Body of pancreas (tissue), 4 donors: ENCODE data around the gene HOOK2. TPM values are rescaled to one million over a fixed set of nuclear protein-coding genes. Genes with fewer than 3 reads are reported as not detected.
A peak's percentile ranks its signal among the peaks of the same experiment; 100 is the strongest.

Experiments
- ATAC-seq: fragments of 150-250 bp; one replicate; pipeline ENCODE4 v1.9.1; 2016
- DNase-seq, 4 donors: peaks; one replicate each; pipeline ENCODE4 v3.0.0-alpha.2; 2019
- H3K27ac ChIP-seq, 4 donors: fragments of 200-600 bp; sonication (generic); 1 replicate in 3 of 4; 2 replicates in 1 of 4; pipeline versions ENCODE4 v1.5.1 to v1.6.1; 2016 to 2019; ENCODE audit warnings: mild to moderate bottlenecking in 1 of 4, mixed read lengths in 1 of 4, moderate library complexity in 1 of 4
- H3K27me3 ChIP-seq, 2 donors: fragments of 200-600 bp; sonication (generic); one replicate each; pipeline ENCODE4 v1.6.0; 2016; ENCODE audit warnings: mild to moderate bottlenecking in 1 of 2
- H3K36me3 ChIP-seq, 2 donors: fragments of 200-600 bp; sonication (generic); replicated peaks in 1 of 2; 2 replicates each; pipeline ENCODE4 v1.5.1; 2016; ENCODE audit warnings: low read depth in 2 of 2; ENCODE audit not compliant: insufficient read depth in 1 of 2
- H3K4me1 ChIP-seq: fragments of 200-600 bp; sonication (generic); one replicate; pipeline ENCODE4 v1.6.0; 2016
- H3K4me3 ChIP-seq, 2 donors: fragments of 200-600 bp; sonication (generic); 1 replicate in 1 of 2; 2 replicates in 1 of 2; pipeline ENCODE4 v1.5.1; 2016 to 2019
- H3K9me3 ChIP-seq, 3 donors: fragments of 200-600 bp; sonication (generic); 1 replicate in 2 of 3; 2 replicates in 1 of 3; pipeline ENCODE4 v1.5.1; 2016
- POLR2A ChIP-seq, 3 donors: fragments of 450-650 bp; IDR thresholded peaks; one replicate each; pipeline ENCODE4 v1.6.1; 2016; ENCODE audit warnings: antibody characterized with exemption in 3 of 3, mild to moderate bottlenecking in 2 of 3
- WGBS, 2 donors: methylation state at CpG; one replicate each; pipeline ENCODE4 v1.1.5; 2017; 5-methylcytosine and 5-hydroxymethylcytosine counted together
- intact Hi-C: fragments of 100-400 bp; cut with DNase I; formaldehyde crosslinking; loops from one replicate; pipeline ENCODE4 v1.15.1; 2023
- total RNA-seq, 2 donors: library from RNA; depleted of rRNA; stranded (reverse); fragments of >200 nt; gene quantifications; one replicate each; pipeline ENCODE4 v1.1.0, GENCODE V29; 2016
- TF ChIP-seq, protein P1 (sequence below), 7 experiments: fragments of 450-650 bp in 4 of 7; fragments of 200-600 bp in 3 of 7; sonication (generic) in 3 of 7; IDR thresholded peaks; one replicate each; pipeline ENCODE4 v1.5.1; 2016 to 2019; ENCODE audit warnings: antibody characterized with exemption in 7 of 7

HOOK2 gene
- total RNA-seq, 2 donors from 2014 or later: 114 to 354 TPM

- Histone ChIP-seq H3K4me1 (peaks cover 71% of the 10 kb centered on the region), H3K36me3 (no peaks in the 10 kb centered on the region), H3K27me3 (no peaks in the 10 kb centered on the region), H3K4me3 (no peak overlapping the region), H3K27ac (peak overlapping the region; percentile 94 to 100 (median 98)), H3K9me3 (no peaks in the 10 kb centered on the region)
- ATAC-seq (peak; percentile 49), DNase-seq (peak; percentile 95 to 98 (median 97))
- intact Hi-C loops: no loop called here
- WGBS, 2 donors: 0% methylated on average over 14 to 52 of the region's 56 CpGs
- TF ChIP-seq POLR2A (IDR thresholded peaks at IDR 0.05): peak; percentile 81 to 96 (median 86)
- TF ChIP-seq, protein P1, sequence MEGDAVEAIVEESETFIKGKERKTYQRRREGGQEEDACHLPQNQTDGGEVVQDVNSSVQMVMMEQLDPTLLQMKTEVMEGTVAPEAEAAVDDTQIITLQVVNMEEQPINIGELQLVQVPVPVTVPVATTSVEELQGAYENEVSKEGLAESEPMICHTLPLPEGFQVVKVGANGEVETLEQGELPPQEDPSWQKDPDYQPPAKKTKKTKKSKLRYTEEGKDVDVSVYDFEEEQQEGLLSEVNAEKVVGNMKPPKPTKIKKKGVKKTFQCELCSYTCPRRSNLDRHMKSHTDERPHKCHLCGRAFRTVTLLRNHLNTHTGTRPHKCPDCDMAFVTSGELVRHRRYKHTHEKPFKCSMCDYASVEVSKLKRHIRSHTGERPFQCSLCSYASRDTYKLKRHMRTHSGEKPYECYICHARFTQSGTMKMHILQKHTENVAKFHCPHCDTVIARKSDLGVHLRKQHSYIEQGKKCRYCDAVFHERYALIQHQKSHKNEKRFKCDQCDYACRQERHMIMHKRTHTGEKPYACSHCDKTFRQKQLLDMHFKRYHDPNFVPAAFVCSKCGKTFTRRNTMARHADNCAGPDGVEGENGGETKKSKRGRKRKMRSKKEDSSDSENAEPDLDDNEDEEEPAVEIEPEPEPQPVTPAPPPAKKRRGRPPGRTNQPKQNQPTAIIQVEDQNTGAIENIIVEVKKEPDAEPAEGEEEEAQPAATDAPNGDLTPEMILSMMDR (IDR thresholded peaks at IDR 0.05): no peak
Observed at GRCh38 chr19:12789904-12790619, 14.7 kb upstream of the HOOK2 start.

GRCh38 chr19:12789098-12789903, 13.9 kb upstream of the HOOK2 start:
- intact Hi-C loops: no loop called here
- Histone ChIP-seq H3K27ac (peak overlapping the region; percentile 94 to 100 (median 98)), H3K4me1 (peaks cover 70% of the 10 kb centered on the region), H3K36me3 (no peaks in the 10 kb centered on the region), H3K4me3 (no peak overlapping the region), H3K27me3 (no peaks in the 10 kb centered on the region), H3K9me3 (no peaks in the 10 kb centered on the region)
- ATAC-seq (peak; percentile 1), DNase-seq (no peak)
- TF ChIP-seq POLR2A (IDR thresholded peaks at IDR 0.05): no peak
- TF ChIP-seq, protein P1 (IDR thresholded peaks at IDR 0.05): no peak
- WGBS, 2 donors: 6 to 8% methylated on average over 4 to 39 of the region's 46 CpGs

DNA sequence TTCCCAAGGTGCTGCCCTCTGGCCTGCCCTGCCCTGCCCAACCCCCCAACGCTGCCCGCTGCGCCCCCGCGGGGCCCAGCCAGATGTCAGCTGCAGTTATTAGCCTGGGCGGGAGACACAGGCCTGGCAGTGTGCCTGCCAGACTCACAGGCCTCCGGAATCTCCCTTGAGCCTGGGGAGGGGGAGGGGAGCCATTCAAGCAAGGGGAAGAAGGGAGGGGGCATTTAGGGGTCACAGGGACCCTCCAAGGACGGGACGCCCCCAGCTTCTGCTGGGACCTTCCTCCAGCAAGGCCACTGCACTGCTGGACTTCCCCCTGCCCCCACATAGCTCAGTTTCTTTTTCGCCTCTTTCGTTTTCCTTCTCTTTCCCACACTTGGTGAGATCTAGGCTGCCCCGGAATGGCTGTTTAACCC, 13.3 kb upstream of the HOOK2 start:
- no peak for TF ChIP-seq POLR2A (IDR thresholded peaks at IDR 0.05)
- TF ChIP-seq, protein P1 (IDR thresholded peaks at IDR 0.05): no peak
- no peaks in the 10 kb centered on the region for H3K9me3 ChIP-seq
- H3K36me3 ChIP-seq: no peaks in the 10 kb centered on the region
- intact Hi-C loops: no loop called here
- 1 to 4% methylated on average over 5 to 12 of the region's 12 CpGs for WGBS, 2 donors
- H3K27ac ChIP-seq: peak overlapping the region; percentile 94 to 100 (median 98)
- no peaks in the 10 kb centered on the region for H3K27me3 ChIP-seq
- DNase-seq: peak; percentile 80 to 89 (median 88)
- no peak overlapping the region for H3K4me3 ChIP-seq
- H3K4me1 ChIP-seq: peaks cover 70% of the 10 kb centered on the region
- ATAC-seq: no peak

- TF ChIP-seq, protein P1 (IDR thresholded peaks at IDR 0.05): no peak
- no peak for TF ChIP-seq POLR2A (IDR thresholded peaks at IDR 0.05)
- 42 to 61% methylated on average over 4 of the region's 4 CpGs for WGBS, 2 donors
- H3K4me1 ChIP-seq: peaks cover 75% of the 10 kb centered on the region
Observed at GRCh38 chr19:12788042-12788681, 12.8 kb upstream of the HOOK2 start.

More at GRCh38 chr19:12788042-12788681, 12.8 kb upstream of the HOOK2 start:
- Histone ChIP-seq H3K36me3 (no peaks in the 10 kb centered on the region), H3K4me3 (no peak overlapping the region), H3K9me3 (no peaks in the 10 kb centered on the region), H3K27ac (peak overlapping the region; percentile 94 to 100 (median 98)), H3K27me3 (no peaks in the 10 kb centered on the region)
- DNase-seq: no peak
- intact Hi-C loops: no loop called here
- no peak for ATAC-seq
